HEK293T (cell line): ENCODE measurements around the gene ADAMTS12.

Experiments
- BHLHE40 ChIP-seq: fragments of 450-650 bp; IDR thresholded peaks from 2 replicates; pipeline ENCODE4 v1.6.1; 2016; ENCODE audit warnings: mild to moderate bottlenecking, moderate library complexity, borderline replicate concordance
- FOXM1 ChIP-seq: fragments of 450-650 bp; IDR thresholded peaks from 2 replicates; pipeline ENCODE4 v1.6.1; 2017; ENCODE audit warnings: mild to moderate bottlenecking, borderline replicate concordance
- SP1 ChIP-seq: fragments of 450-650 bp; IDR thresholded peaks from 2 replicates; pipeline ENCODE4 v1.6.1; 2017

DNA sequence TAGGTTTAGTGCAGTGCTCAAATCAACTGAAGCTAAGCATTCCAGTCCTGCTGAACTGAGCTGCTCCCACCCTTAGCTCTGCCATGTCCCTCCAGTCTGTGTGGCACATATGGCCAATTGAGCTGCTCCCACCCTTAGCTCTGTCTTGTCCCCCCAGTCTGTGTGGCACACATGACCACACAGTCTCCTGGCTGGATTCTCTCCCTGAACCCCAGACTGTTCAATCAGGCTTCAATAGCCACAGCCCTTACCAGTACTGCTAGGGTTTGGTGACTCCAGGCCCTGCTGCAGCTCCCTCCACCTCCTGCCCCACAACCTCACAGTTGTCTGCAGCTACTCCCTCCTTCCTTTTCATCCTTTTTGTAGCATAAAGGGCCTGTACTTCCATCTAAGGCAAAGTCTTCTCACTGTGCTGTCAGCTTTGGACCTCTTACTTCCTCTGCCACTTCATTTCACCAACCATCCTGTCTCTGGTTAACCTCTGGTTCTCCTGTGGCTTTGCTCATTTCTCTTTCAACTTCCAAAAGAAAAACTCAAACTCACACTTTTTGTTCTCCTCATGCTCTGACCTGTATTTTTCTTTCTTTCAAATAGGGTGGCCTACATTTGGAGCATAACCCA lies 50.8 kb downstream of the ADAMTS12 start:
- no peak for TF ChIP-seq BHLHE40
- no peak for TF ChIP-seq SP1
- TF ChIP-seq FOXM1: no peak
